ACC112 (cell line): ENCODE results near the gene TSHZ2.

Experiments used
- H2AFZ ChIP-seq: fragments of 200-600 bp; sonication (generic); one replicate; pipeline ENCODE4 v1.6.0; 2017; ENCODE audit warnings: antibody characterized with exemption, low read length; ENCODE audit not compliant: unreplicated experiment
- H3K27ac ChIP-seq: fragments of 200-600 bp; sonication (generic); 2 replicates; pipeline ENCODE4 v1.5.1; 2014; ENCODE audit warnings: low read depth, mild to moderate bottlenecking, antibody characterized with exemption, low read length, moderate library complexity
- H3K27me3 ChIP-seq: fragments of 200-600 bp; sonication (generic); 2 replicates; pipeline ENCODE4 v1.6.1; 2014; ENCODE audit warnings: mild to moderate bottlenecking, antibody characterized with exemption, low read length, moderate library complexity, mixed read lengths; ENCODE audit not compliant: insufficient read depth
- H3K36me3 ChIP-seq: fragments of 200-600 bp; sonication (generic); 2 replicates; pipeline ENCODE4 v1.6.1; 2016; ENCODE audit warnings: mild to moderate bottlenecking, antibody characterized with exemption, low read length, moderate library complexity, mixed read lengths; ENCODE audit not compliant: insufficient read depth
- H3K4me1 ChIP-seq: fragments of 200-600 bp; sonication (generic); one replicate; pipeline ENCODE4 v1.6.1; 2016; ENCODE audit warnings: low read length, mixed read lengths; ENCODE audit not compliant: insufficient read depth, unreplicated experiment, control insufficient read depth
- H3K4me3 ChIP-seq: fragments of 200-600 bp; sonication (generic); 2 replicates; pipeline ENCODE4 v1.5.1; 2014; ENCODE audit warnings: mild to moderate bottlenecking, low read depth, low read length
- H3K79me2 ChIP-seq: fragments of 200-600 bp; sonication (generic); one replicate; pipeline ENCODE4 v1.6.0; 2016; ENCODE audit warnings: low read length; ENCODE audit not compliant: control insufficient read depth, unreplicated experiment, insufficient read depth

Gene TSHZ2

GRCh38 chr20:52981051-52981450, 8.9 kb downstream of the TSHZ2 start:
- Histone ChIP-seq H3K27ac (no peak overlapping the region), H3K27me3 (no peaks in the 10 kb centered on the region), H3K79me2 (no peaks in the 10 kb centered on the region), H2AFZ (no peak overlapping the region), H3K36me3 (no peaks in the 10 kb centered on the region), H3K4me1 (no peaks in the 10 kb centered on the region), H3K4me3 (no peak overlapping the region)

GRCh38 chr20:52983726-52984450, 11.7 kb downstream of the TSHZ2 start:
- Histone ChIP-seq H2AFZ (no peak overlapping the region), H3K79me2 (no peaks in the 10 kb centered on the region), H3K4me1 (no peaks in the 10 kb centered on the region), H3K27ac (no peak overlapping the region), H3K4me3 (no peak overlapping the region), H3K27me3 (no peaks in the 10 kb centered on the region), H3K36me3 (no peaks in the 10 kb centered on the region)

- H3K4me3 ChIP-seq: no peak overlapping the region
- no peaks in the 10 kb centered on the region for H3K36me3 ChIP-seq
- no peak overlapping the region for H2AFZ ChIP-seq
- H3K27ac ChIP-seq: no peak overlapping the region
- H3K27me3 ChIP-seq: no peaks in the 10 kb centered on the region
- no peaks in the 10 kb centered on the region for H3K4me1 ChIP-seq
- H3K79me2 ChIP-seq: no peaks in the 10 kb centered on the region
Measured at GRCh38 chr20:52984451-52984810, 12.3 kb downstream of the TSHZ2 start.

- Histone ChIP-seq H3K4me1 (no peaks in the 10 kb centered on the region), H3K27ac (no peak overlapping the region), H3K36me3 (no peaks in the 10 kb centered on the region), H2AFZ (no peak overlapping the region), H3K4me3 (no peak overlapping the region), H3K79me2 (no peaks in the 10 kb centered on the region), H3K27me3 (no peaks in the 10 kb centered on the region)
Measured at GRCh38 chr20:52985687-52986086, 13.5 kb downstream of the TSHZ2 start.

GRCh38 chr20:52987295-52987694, 15.1 kb downstream of the TSHZ2 start:
- no peak overlapping the region for H2AFZ ChIP-seq
- H3K4me3 ChIP-seq: no peak overlapping the region
- H3K4me1 ChIP-seq: no peaks in the 10 kb centered on the region
- no peaks in the 10 kb centered on the region for H3K36me3 ChIP-seq
- no peaks in the 10 kb centered on the region for H3K27me3 ChIP-seq
- no peaks in the 10 kb centered on the region for H3K79me2 ChIP-seq
- H3K27ac ChIP-seq: no peak overlapping the region

GRCh38 chr20:52991830-52992229, 19.7 kb downstream of the TSHZ2 start:
- Histone ChIP-seq H3K27me3 (no peaks in the 10 kb centered on the region), H3K4me1 (no peaks in the 10 kb centered on the region), H2AFZ (no peak overlapping the region), H3K27ac (no peak overlapping the region), H3K4me3 (no peak overlapping the region), H3K36me3 (no peaks in the 10 kb centered on the region), H3K79me2 (no peaks in the 10 kb centered on the region)

GRCh38 chr20:52992632-52993031, 20.5 kb downstream of the TSHZ2 start:
- H3K4me3 ChIP-seq: no peak overlapping the region
- no peak overlapping the region for H3K27ac ChIP-seq

GRCh38 chr20:52993076-52993475, 20.9 kb downstream of the TSHZ2 start:
- Histone ChIP-seq H3K4me1 (no peaks in the 10 kb centered on the region), H2AFZ (no peak overlapping the region), H3K27me3 (no peaks in the 10 kb centered on the region), H3K4me3 (no peak overlapping the region), H3K79me2 (no peaks in the 10 kb centered on the region), H3K36me3 (no peaks in the 10 kb centered on the region), H3K27ac (no peak overlapping the region)

More at GRCh38 chr20:52992632-52993031, 20.5 kb downstream of the TSHZ2 start:
- no peaks in the 10 kb centered on the region for H3K36me3 ChIP-seq
- H3K4me1 ChIP-seq: no peaks in the 10 kb centered on the region
- H3K27me3 ChIP-seq: no peaks in the 10 kb centered on the region
- no peaks in the 10 kb centered on the region for H3K79me2 ChIP-seq
- H2AFZ ChIP-seq: no peak overlapping the region

GRCh38 chr20:52994184-52994970, 22.2 kb downstream of the TSHZ2 start:
- no peak overlapping the region for H3K4me3 ChIP-seq
- H3K27ac ChIP-seq: no peak overlapping the region
- no peak overlapping the region for H2AFZ ChIP-seq
- no peaks in the 10 kb centered on the region for H3K36me3 ChIP-seq
- no peaks in the 10 kb centered on the region for H3K79me2 ChIP-seq
- no peaks in the 10 kb centered on the region for H3K4me1 ChIP-seq
- H3K27me3 ChIP-seq: no peaks in the 10 kb centered on the region

GRCh38 chr20:52996130-52996529, 24.0 kb downstream of the TSHZ2 start:
- H3K4me1 ChIP-seq: no peaks in the 10 kb centered on the region
- no peaks in the 10 kb centered on the region for H3K79me2 ChIP-seq
- H3K4me3 ChIP-seq: no peak overlapping the region
- no peak overlapping the region for H2AFZ ChIP-seq
- no peaks in the 10 kb centered on the region for H3K36me3 ChIP-seq
- no peak overlapping the region for H3K27ac ChIP-seq
- no peaks in the 10 kb centered on the region for H3K27me3 ChIP-seq

- no peaks in the 10 kb centered on the region for H3K27me3 ChIP-seq
- H3K79me2 ChIP-seq: no peaks in the 10 kb centered on the region
- H3K27ac ChIP-seq: no peak overlapping the region
- H3K4me3 ChIP-seq: no peak overlapping the region
- no peaks in the 10 kb centered on the region for H3K36me3 ChIP-seq
- no peaks in the 10 kb centered on the region for H3K4me1 ChIP-seq
- H2AFZ ChIP-seq: no peak overlapping the region
Measured at GRCh38 chr20:52996658-52997057, 24.5 kb downstream of the TSHZ2 start.
